Gastroesophageal sphincter (tissue), 4 donors: Measurements from ENCODE around the gene CYBA. TPM values are rescaled to one million over a fixed set of nuclear protein-coding genes. Genes with fewer than 3 reads are reported as not detected.
"Not testable (repeated sequence)": the region's sequence is repeated elsewhere in the genome, so short reads cannot be mapped to it uniquely, and the experiment has no call there.

Experiments
- ATAC-seq: fragments of 150-250 bp; one replicate; pipeline ENCODE4 v1.9.1; 2016; ENCODE audit warnings: mild to moderate bottlenecking, moderate library complexity
- H3K27ac ChIP-seq, 4 donors: fragments of 200-600 bp; sonication (generic) in 3 of 4; 1 replicate in 3 of 4; 2 replicates in 1 of 4; pipeline ENCODE4 v1.5.1; 2016 to 2019
- H3K27me3 ChIP-seq: fragments of 200-600 bp; sonication (generic); one replicate; pipeline ENCODE4 v1.5.1; 2019
- H3K36me3 ChIP-seq, 2 donors: fragments of 200-600 bp; sonication (generic); one replicate each; pipeline ENCODE4 v1.5.1; 2019; ENCODE audit warnings: control low read depth in 1 of 2
- H3K4me1 ChIP-seq, 3 donors: fragments of 200-600 bp; sonication (generic); 1 replicate in 2 of 3; 2 replicates in 1 of 3; pipeline ENCODE4 v1.5.1; 2016 to 2019; ENCODE audit warnings: control low read depth in 2 of 3
- H3K4me3 ChIP-seq, 2 donors: fragments of 200-600 bp; sonication (generic); one replicate each; pipeline ENCODE4 v1.5.1; 2019; ENCODE audit warnings: mild to moderate bottlenecking in 1 of 2, moderate library complexity in 1 of 2
- H3K9me3 ChIP-seq, 3 donors: fragments of 200-600 bp; sonication (generic); one replicate each; pipeline ENCODE4 v1.5.1; 2017 to 2019; ENCODE audit warnings: control low read depth in 2 of 3
- CTCF ChIP-seq, 4 experiments: fragments of 200-600 bp in 2 of 4; fragments of 450-650 bp in 2 of 4; sonication (generic) in 1 of 4; IDR thresholded peaks; one replicate each; pipeline ENCODE4 v1.5.1; 2017 to 2019; ENCODE audit warnings: antibody characterized with exemption in 4 of 4, mild to moderate bottlenecking in 2 of 4, moderate library complexity in 2 of 4
- EP300 ChIP-seq: sonication (generic); formaldehyde crosslinking; IDR thresholded peaks from one replicate; pipeline ENCODE4 v1.6.1; 2017; ENCODE audit warnings: antibody characterized with exemption, mild to moderate bottlenecking
- POLR2A ChIP-seq, 2 donors: fragments of 450-650 bp; IDR thresholded peaks; one replicate each; pipeline ENCODE4 v1.6.1; 2017; ENCODE audit warnings: antibody characterized with exemption in 2 of 2, mild to moderate bottlenecking in 2 of 2, moderate library complexity in 1 of 2
- POLR2AphosphoS5 ChIP-seq: sonication (generic); formaldehyde crosslinking; IDR thresholded peaks from one replicate; pipeline ENCODE4 v1.6.1; 2017; ENCODE audit warnings: antibody characterized with exemption
- WGBS, 2 donors: methylation state at CpG; one replicate each; pipeline ENCODE4 v1.1.5; 2018; ENCODE audit warnings: low coverage in 1 of 2; 5-methylcytosine and 5-hydroxymethylcytosine counted together
- total RNA-seq, 4 donors: library from RNA; depleted of rRNA; stranded (reverse); fragments of >200 nt; gene quantifications; one replicate each; pipeline ENCODE4 v1.1.0, GENCODE V29; 2016

Gene CYBA
- total RNA-seq, 4 donors from 2014 or later, result 19.9 to 135 (median 79.1) TPM

DNA sequence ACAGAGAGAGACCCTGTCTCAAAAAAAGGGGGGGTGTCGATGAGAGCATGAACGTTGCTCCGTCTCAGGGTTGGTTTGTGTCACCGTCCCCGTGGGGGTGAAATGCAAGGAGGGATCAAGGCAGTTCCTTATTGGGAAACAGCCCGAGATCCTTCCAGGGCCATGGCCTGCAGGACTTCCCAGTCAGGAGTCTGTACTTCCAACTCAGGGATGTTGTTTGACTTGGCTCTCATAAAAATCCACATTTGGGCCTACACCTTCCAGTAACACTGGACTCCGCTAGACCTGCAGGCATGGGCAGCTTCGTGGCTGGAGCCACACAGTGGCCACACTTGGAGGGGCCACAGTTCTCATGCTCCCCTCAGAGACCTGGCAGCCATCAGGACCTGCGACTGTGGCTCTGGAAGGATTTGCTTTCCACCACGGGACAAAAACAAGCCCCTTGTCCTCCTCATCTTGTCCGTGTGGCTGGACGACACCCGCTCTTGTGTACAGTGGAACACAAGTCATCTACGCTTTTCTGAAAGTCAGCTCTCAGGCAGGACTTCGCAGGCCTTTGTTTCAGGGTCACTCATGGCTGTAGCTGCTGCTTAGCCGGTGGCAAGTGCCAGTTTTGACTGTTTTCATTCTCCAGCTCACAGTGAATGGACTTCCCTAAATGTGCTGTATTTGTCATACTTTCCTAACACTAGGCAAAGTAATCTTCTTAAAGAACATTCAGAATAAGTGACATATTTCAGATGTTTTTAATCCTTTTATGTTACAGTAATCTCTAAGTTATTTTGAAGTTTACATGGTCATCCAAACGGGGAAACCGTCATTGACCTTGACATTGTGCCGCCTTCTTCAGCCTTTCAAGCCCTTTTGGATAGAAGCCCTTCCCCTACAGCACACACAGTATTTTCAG, 36.7 kb downstream of the CYBA start:
- TF ChIP-seq POLR2AphosphoS5, result no peak
- no peak for TF ChIP-seq EP300
- TF ChIP-seq POLR2A (IDR thresholded peaks at IDR 0.05), result no peak
- no peak for TF ChIP-seq CTCF (IDR thresholded peaks at IDR 0.05)
- H3K27me3 ChIP-seq, result no peaks in the 10 kb centered on the region
- peaks cover 0 to 6% (median 0%) of the 10 kb centered on the region in 3 donors for H3K4me1 ChIP-seq
- H3K4me3 ChIP-seq, result no peak overlapping the region
- H3K27ac ChIP-seq, result no peak overlapping the region
- H3K9me3 ChIP-seq, result no peaks in the 10 kb centered on the region
- no peak for ATAC-seq
- 62 to 83% methylated on average over 10 to 11 of the region's 19 CpGs for WGBS, 2 donors
- H3K36me3 ChIP-seq, result peaks cover 0 to 98% of the 10 kb centered on the region in 2 donors

GRCh38 chr16:88613293-88613692, 37.6 kb downstream of the CYBA start:
- Histone ChIP-seq H3K4me3 (no peak overlapping the region), H3K27ac (no peak overlapping the region), H3K27me3 (no peaks in the 10 kb centered on the region), H3K9me3 (no peaks in the 10 kb centered on the region), H3K4me1 (peaks cover 0 to 6% (median 0%) of the 10 kb centered on the region in 3 donors), H3K36me3 (peaks cover 0 to 98% of the 10 kb centered on the region in 2 donors)
- 68 to 74% methylated on average over 5 to 8 of the region's 10 CpGs for WGBS, 2 donors
- ATAC-seq, result no peak
- no peak for TF ChIP-seq POLR2AphosphoS5
- no peak for TF ChIP-seq EP300
- TF ChIP-seq POLR2A (IDR thresholded peaks at IDR 0.05), result no peak
- no peak for TF ChIP-seq CTCF (IDR thresholded peaks at IDR 0.05)

DNA sequence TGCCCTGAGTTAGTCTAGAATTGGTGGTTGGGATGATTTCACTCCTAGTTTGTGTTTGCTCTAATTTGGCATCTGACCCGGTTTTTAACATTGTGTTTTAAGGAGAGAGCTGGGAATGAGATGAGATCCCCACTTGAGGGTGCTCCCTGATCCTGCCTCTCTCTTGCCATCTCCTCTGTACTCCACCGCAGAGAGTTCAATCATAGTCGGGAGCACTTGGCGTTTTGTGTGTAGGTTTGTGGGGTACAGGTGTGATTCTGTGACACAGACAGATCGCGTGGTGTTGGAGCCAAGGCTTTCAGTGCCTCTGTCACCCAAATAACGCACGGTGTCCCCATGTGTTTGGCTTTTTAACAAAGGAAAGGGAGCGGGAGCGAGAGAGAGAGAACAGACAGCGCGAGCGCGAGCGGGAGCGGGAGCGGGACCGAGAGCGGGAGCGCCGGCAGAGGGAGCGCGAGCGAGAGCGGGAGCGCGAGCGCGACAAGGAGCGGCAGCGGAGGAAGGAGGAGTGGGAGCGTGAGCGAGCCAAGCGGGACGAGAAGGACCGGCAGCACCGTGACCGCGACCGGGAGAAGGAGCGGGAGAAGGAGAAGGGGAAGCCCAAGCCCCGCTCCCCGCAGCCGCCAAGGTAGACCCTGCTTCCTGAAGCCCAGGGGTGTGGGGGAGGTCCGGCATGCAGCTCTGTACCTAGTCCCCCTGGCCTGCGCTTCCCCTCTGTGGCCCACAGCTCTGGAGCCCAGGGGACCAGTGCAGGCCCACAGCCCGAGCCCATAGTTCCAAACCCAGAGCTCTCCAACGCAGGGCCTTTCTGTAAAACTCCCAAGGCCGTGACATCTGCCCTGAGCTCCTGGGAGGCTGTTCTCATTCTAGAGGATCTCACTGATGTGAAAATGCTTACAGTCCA, 39.7 kb downstream of the CYBA start:
- Histone ChIP-seq H3K4me3 (no peak overlapping the region), H3K27ac (no peak overlapping the region), H3K36me3 (peaks cover 0 to 98% of the 10 kb centered on the region in 2 donors), H3K4me1 (peaks cover 0 to 6% (median 0%) of the 10 kb centered on the region in 3 donors), H3K9me3 (no peaks in the 10 kb centered on the region), H3K27me3 (no peaks in the 10 kb centered on the region)
- WGBS, 2 donors, result 74 to 80% methylated on average over 13 to 46 of the region's 49 CpGs
- no peak for ATAC-seq
- TF ChIP-seq POLR2AphosphoS5 (no peak), EP300 (no peak), POLR2A (IDR thresholded peaks at IDR 0.05) (no peak), CTCF (IDR thresholded peaks at IDR 0.05) (no peak)

DNA sequence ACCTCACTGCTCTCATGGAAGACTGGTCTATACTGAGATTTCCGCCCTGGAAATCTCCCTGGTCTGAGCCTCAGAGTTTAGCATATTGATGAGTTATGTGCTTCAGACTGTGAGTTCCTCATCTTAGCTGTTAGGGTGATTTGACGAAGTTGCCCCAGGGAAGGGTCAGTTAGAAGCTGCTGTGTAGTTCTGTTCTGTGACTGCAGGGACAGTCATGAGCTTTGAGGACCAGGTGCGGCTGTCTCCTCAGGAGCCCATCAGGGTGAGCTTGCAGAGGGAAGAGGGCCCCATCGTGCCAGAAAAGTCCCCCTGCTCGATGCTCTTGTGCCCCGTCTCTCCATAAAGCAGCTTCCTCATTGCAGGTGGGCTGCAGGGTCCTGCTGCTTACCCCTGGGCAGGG, 40.8 kb downstream of the CYBA start:
- H3K9me3 ChIP-seq, result no peaks in the 10 kb centered on the region
- no peak overlapping the region for H3K4me3 ChIP-seq
- no peak for ATAC-seq
- H3K36me3 ChIP-seq, result peaks cover 0 to 98% of the 10 kb centered on the region in 2 donors
- WGBS, 2 donors, result no CpG with 5 or more reads among the region's 6 CpGs
- no peaks in the 10 kb centered on the region for H3K4me1 ChIP-seq
- H3K27ac ChIP-seq, result no peak overlapping the region
- no peaks in the 10 kb centered on the region for H3K27me3 ChIP-seq
- no peak for TF ChIP-seq CTCF (IDR thresholded peaks at IDR 0.05)
- no peak for TF ChIP-seq POLR2AphosphoS5
- TF ChIP-seq POLR2A (IDR thresholded peaks at IDR 0.05), result no peak
- TF ChIP-seq EP300, result no peak

GRCh38 chr16:88609426-88609825, 41.4 kb downstream of the CYBA start:
- H3K4me1 ChIP-seq, H3K27me3 ChIP-seq, ATAC-seq, H3K9me3 ChIP-seq, H3K4me3 ChIP-seq, H3K27ac ChIP-seq: not testable (repeated sequence)
- WGBS, 2 donors, result 96 to 98% methylated on average over 4 to 7 of the region's 8 CpGs
- H3K36me3 ChIP-seq, result peaks cover 0 to 98% of the 10 kb centered on the region in 2 donors
